HFFc6 (cell line): Measurements from ENCODE around the gene FAR1. TPM values are rescaled to one million over a fixed set of nuclear protein-coding genes. Genes with fewer than 3 reads are reported as not detected.
A peak's percentile ranks its signal among the peaks of the same experiment; 100 is the strongest.
"Not testable (repeated sequence)": the region's sequence is repeated elsewhere in the genome, so short reads cannot be mapped to it uniquely, and the experiment has no call there.

Source experiments
- DNase-seq: peaks from one replicate; pipeline ENCODE4 v3.0.0-alpha.2; 2018
- H3K27ac Mint-ChIP-seq: 2 replicates; pipeline ENCODE4 v1.8.0; 2020; ENCODE audit warnings: mild to moderate bottlenecking, mixed read lengths
- H3K27me3 Mint-ChIP-seq: 2 replicates; pipeline ENCODE4 v1.8.0; 2021; ENCODE audit warnings: mild to moderate bottlenecking, moderate library complexity, mixed read lengths; ENCODE audit not compliant: insufficient read depth
- H3K36me3 Mint-ChIP-seq: 2 replicates; pipeline ENCODE4 v1.8.0; 2021; ENCODE audit warnings: low read depth, mixed read lengths
- H3K4me1 Mint-ChIP-seq: 2 replicates; pipeline ENCODE4 v1.8.0; 2020; ENCODE audit warnings: low read depth, mixed read lengths
- H3K4me3 Mint-ChIP-seq: 2 replicates; pipeline ENCODE4 v1.8.0; 2020; ENCODE audit warnings: mild to moderate bottlenecking, moderate library complexity, mixed read lengths
- H3K9me3 Mint-ChIP-seq: 2 replicates; pipeline ENCODE4 v1.8.0; 2020; ENCODE audit warnings: mild to moderate bottlenecking, mixed read lengths
- CTCF ChIP-seq: fragments of 200-600 bp; sonication (generic); IDR thresholded peaks from 2 replicates; pipeline ENCODE4 v1.5.0; 2021; ENCODE audit warnings: antibody characterized with exemption, mild to moderate bottlenecking
- total RNA-seq, 6 experiments: library from RNA; stranded (reverse); fragmentation: NEBNext Ultra II Directional; extraction: Animal tissue kit (Norgen Biotek cat#: 25700); gene quantifications; 2 replicates in 1 of 6; 3 replicates in 5 of 6; pipeline ENCODE4 v1.2.3, GENCODE V29; 2021

Gene FAR1
- total RNA-seq, 6 experiments from 2014 or later: 40.8 to 59.5 (median 44.2) TPM

GRCh38 chr11:13745165-13745564 is 76.7 kb downstream of the FAR1 start:
- no peaks in the 10 kb centered on the region for H3K9me3 Mint-ChIP-seq
- no peak overlapping the region for H3K4me3 Mint-ChIP-seq
- no peak for TF ChIP-seq CTCF
- no peaks in the 10 kb centered on the region for H3K4me1 Mint-ChIP-seq
- peaks cover 10% of the 10 kb centered on the region for H3K27me3 Mint-ChIP-seq
- no peaks in the 10 kb centered on the region for H3K36me3 Mint-ChIP-seq
- H3K27ac Mint-ChIP-seq: no peak overlapping the region
- no peak for DNase-seq

- H3K27me3 Mint-ChIP-seq: peaks cover 13% of the 10 kb centered on the region
- not testable (repeated sequence) for H3K4me3 Mint-ChIP-seq, H3K9me3 Mint-ChIP-seq, DNase-seq, H3K4me1 Mint-ChIP-seq, H3K27ac Mint-ChIP-seq, H3K36me3 Mint-ChIP-seq
These were observed 84.8 kb downstream of the FAR1 start for GRCh38 chr11:13753316-13753715.

GRCh38 chr11:13759050-13759449 is 90.6 kb downstream of the FAR1 start:
- Mint-ChIP-seq H3K36me3 (no peaks in the 10 kb centered on the region), H3K9me3 (no peaks in the 10 kb centered on the region), H3K4me1 (peaks cover 24% of the 10 kb centered on the region), H3K27ac (no peak overlapping the region), H3K27me3 (peaks cover 5% of the 10 kb centered on the region; the same call in 1 of the 2 replicates), H3K4me3 (no peak overlapping the region)
- TF ChIP-seq CTCF: no peak
- no peak for DNase-seq

- no peak for DNase-seq
- H3K4me3 Mint-ChIP-seq: no peak overlapping the region
- peaks cover 5% of the 10 kb centered on the region; the same call in 1 of the 2 replicates for H3K27me3 Mint-ChIP-seq
- no peak for TF ChIP-seq CTCF
- no peaks in the 10 kb centered on the region for H3K9me3 Mint-ChIP-seq
- peaks cover 24% of the 10 kb centered on the region for H3K4me1 Mint-ChIP-seq
- no peaks in the 10 kb centered on the region for H3K36me3 Mint-ChIP-seq
- no peak overlapping the region for H3K27ac Mint-ChIP-seq
These were observed 91.6 kb downstream of the FAR1 start for GRCh38 chr11:13760115-13760514.

- DNase-seq: peak; percentile 29
- no peak for TF ChIP-seq CTCF
- H3K4me1 Mint-ChIP-seq: peaks cover 24% of the 10 kb centered on the region
- H3K9me3 Mint-ChIP-seq: no peaks in the 10 kb centered on the region
- no peaks in the 10 kb centered on the region for H3K36me3 Mint-ChIP-seq
- peaks cover 3% of the 10 kb centered on the region; the same call in 1 of the 2 replicates for H3K27me3 Mint-ChIP-seq
- no peak overlapping the region for H3K4me3 Mint-ChIP-seq
- no peak overlapping the region for H3K27ac Mint-ChIP-seq
These were observed 92.8 kb downstream of the FAR1 start for GRCh38 chr11:13761250-13761649.

- Mint-ChIP-seq H3K36me3 (no peaks in the 10 kb centered on the region), H3K4me1 (peaks cover 24% of the 10 kb centered on the region), H3K27me3 (peaks cover 3% of the 10 kb centered on the region; the same call in 1 of the 2 replicates), H3K27ac (no peak overlapping the region), H3K9me3 (no peaks in the 10 kb centered on the region), H3K4me3 (no peak overlapping the region)
- no peak for TF ChIP-seq CTCF
- DNase-seq: peak; percentile 32
These were observed 93.2 kb downstream of the FAR1 start for GRCh38 chr11:13761716-13762115.
